ENCODE data around the gene ADARB2.

DNA sequence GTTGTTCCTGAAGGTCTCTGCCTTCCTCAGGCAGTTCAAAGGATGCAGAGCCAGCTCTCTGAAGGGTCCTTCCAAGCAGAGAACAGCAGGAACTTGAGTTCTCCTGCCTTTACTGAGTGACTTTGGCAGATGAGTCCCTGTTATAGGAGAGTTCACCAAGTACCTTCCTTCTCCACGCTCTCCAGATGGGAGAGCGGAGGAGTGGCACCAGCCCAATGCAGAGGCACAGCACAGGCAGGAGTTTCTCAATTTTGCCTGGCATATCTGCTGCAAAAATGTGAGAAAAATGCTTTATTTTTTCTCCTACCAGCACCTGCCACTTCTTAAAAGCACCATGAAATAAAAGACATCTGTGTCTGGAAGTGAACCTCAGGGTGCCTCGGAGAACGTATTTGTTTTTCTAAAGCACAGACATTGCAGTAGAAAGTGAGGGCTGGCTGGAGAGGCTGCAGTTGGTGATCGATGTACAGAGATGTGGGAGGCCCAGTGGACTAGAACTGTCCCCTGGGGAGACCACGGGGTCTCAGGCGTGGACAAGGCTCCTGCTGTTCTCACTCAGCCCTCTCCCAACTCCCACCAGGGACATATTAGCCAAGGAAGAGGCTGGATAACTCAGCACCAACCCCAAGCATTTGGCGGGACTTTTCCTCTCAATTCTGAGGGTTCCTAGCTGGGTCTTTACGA, 506.6 kb downstream of the ADARB2 start:
- TF ChIP-seq L3MBTL2 (conservative IDR thresholded peaks at IDR 0.05) (no peak), SP1 (IDR thresholded peaks at IDR 0.05) (no peak), HDGF (IDR thresholded peaks at IDR 0.05; ENCODE audit: borderline replicate concordance) (no peak), FOXA1 (IDR thresholded peaks at IDR 0.05) (no peak), ZNF384 (IDR thresholded peaks at IDR 0.05) (no peak), NFRKB (IDR thresholded peaks at IDR 0.05) (no peak), TARDBP (IDR thresholded peaks at IDR 0.05) (no peak), ARNT (IDR thresholded peaks at IDR 0.05) (no peak), BHLHE40 (IDR thresholded peaks at IDR 0.05; ENCODE audit: borderline replicate concordance) (no peak)
- TF ChIP-seq, protein P1, sequence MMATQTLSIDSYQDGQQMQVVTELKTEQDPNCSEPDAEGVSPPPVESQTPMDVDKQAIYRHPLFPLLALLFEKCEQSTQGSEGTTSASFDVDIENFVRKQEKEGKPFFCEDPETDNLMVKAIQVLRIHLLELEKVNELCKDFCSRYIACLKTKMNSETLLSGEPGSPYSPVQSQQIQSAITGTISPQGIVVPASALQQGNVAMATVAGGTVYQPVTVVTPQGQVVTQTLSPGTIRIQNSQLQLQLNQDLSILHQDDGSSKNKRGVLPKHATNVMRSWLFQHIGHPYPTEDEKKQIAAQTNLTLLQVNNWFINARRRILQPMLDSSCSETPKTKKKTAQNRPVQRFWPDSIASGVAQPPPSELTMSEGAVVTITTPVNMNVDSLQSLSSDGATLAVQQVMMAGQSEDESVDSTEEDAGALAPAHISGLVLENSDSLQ (IDR thresholded peaks at IDR 0.05): no peak

Data from HEK293T (cell line).